GM18867 (cell line): Measurements from ENCODE around the gene SHLD1.
"Not testable (repeated sequence)": the region's sequence is repeated elsewhere in the genome, so short reads cannot be mapped to it uniquely, and the experiment has no call there.

ENCODE experiments used
- ATAC-seq: cut with Tn5 transposase; IDR thresholded peaks from one replicate; pipeline ENCODE4 v1.9.1; 2021; ENCODE audit warnings: mild to moderate bottlenecking, moderate library complexity; ENCODE audit not compliant: unreplicated experiment

The SHLD1 gene

GRCh38 chr20:5780846-5781217 lies 30.6 kb downstream of the SHLD1 start:
- ATAC-seq: no peak

- ATAC-seq: not testable (repeated sequence)
Observed at GRCh38 chr20:5781367-5781766, 31.2 kb downstream of the SHLD1 start.

GRCh38 chr20:5781798-5782750 lies 31.9 kb downstream of the SHLD1 start:
- no peak for ATAC-seq

GRCh38 chr20:5784735-5785134 lies 34.5 kb downstream of the SHLD1 start:
- no peak for ATAC-seq

- no peak for ATAC-seq
Observed at GRCh38 chr20:5785146-5785545, 34.9 kb downstream of the SHLD1 start.

- ATAC-seq: no peak
Observed at GRCh38 chr20:5786930-5787795, 37.0 kb downstream of the SHLD1 start.

GRCh38 chr20:5787796-5788165 lies 37.6 kb downstream of the SHLD1 start:
- no peak for ATAC-seq

- peak; percentile 79 for ATAC-seq
Observed at GRCh38 chr20:5788385-5788895, 38.2 kb downstream of the SHLD1 start.

- no peak for ATAC-seq
Observed at GRCh38 chr20:5789827-5790226, 39.6 kb downstream of the SHLD1 start.

- no peak for ATAC-seq
Observed at GRCh38 chr20:5793916-5794315, 43.7 kb downstream of the SHLD1 start.

GRCh38 chr20:5796331-5797040 lies 46.3 kb downstream of the SHLD1 start:
- ATAC-seq: no peak

GRCh38 chr20:5797165-5797564 lies 47.0 kb downstream of the SHLD1 start:
- no peak for ATAC-seq

- peak; percentile 96 for ATAC-seq
Observed at GRCh38 chr20:5797843-5798462, 47.8 kb downstream of the SHLD1 start.

GRCh38 chr20:5803754-5804303 lies 53.6 kb downstream of the SHLD1 start:
- ATAC-seq: not testable (repeated sequence)

GRCh38 chr20:5806457-5807263 lies 56.5 kb downstream of the SHLD1 start:
- ATAC-seq: no peak

- ATAC-seq: no peak
Observed at GRCh38 chr20:5807431-5807830, 57.2 kb downstream of the SHLD1 start.

GRCh38 chr20:5808901-5809300 lies 58.7 kb downstream of the SHLD1 start:
- no peak for ATAC-seq

- ATAC-seq: no peak
Observed at GRCh38 chr20:5809495-5809894, 59.3 kb downstream of the SHLD1 start.

GRCh38 chr20:5810800-5811422 lies 60.7 kb downstream of the SHLD1 start:
- ATAC-seq: no peak
